NCI-H1105 (cell line): ENCODE measurements around the gene TEX10.

ENCODE experiments used
- DNase-seq: peaks from one replicate; lab custom pipeline; 2025; lab: John Stamatoyannopoulos, UW

The TEX10 gene

DNA sequence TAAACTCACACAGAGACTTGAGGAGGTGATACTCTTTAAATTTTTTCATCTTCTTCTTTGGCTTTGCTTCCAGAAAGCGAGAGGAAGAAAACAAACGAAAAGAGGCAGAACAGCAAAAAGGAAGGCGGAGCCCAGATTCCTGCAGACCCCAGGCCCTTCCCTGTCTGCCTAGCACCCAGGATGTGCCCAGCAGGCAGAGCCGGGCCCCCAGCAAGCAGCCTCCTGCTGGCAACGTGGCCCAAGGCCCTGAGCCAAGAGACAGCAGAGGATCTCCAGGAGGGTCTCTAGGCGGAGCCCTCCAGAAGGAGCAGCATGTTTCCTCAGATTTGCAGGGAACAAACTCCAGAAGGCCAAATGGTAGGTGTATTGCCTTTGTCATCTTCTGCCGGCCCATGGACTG, 68.5 kb downstream of the TEX10 start:
- DNase-seq = no peak

DNA sequence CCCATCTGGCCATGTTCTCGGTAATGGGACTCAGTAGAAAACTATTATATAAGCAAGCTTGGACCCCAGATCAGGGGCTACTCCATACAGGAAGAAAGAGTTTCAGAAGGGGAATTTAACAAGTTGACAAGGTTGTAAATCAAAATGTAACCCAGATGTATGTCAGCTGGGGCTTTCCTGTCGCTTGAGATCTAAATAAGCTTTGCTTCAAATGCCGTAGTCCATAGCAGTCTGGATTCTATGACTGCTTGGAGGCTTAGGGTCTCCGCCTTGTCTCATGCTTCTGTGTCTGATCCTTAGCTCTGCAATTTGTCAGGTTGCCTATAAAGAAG, 70.4 kb downstream of the TEX10 start:
- no peak for DNase-seq

- no peak for DNase-seq
Observed at GRCh38 chr9:100281676-100282387, 70.9 kb downstream of the TEX10 start.

DNA sequence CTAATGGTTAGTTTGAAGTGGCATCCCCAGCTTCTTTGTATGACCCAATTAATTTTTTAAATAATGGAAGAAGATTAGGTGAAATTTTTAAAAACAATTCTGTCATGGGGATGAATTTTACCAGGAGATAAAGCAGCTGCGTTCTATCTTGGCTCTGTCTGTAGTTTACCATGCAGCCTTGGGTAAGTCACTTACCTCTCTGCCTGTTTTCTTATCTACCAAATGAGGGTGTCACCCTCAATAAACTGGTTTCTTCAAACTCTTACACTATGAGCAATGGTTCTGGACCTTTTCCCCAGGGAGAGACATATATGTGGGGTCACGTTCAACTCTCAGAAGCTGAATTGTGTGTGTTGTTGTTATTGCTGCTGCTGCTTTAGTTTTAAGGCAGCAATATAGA, 71.7 kb downstream of the TEX10 start:
- no peak for DNase-seq

- no peak for DNase-seq
Observed at GRCh38 chr9:100277166-100277979, 75.4 kb downstream of the TEX10 start.

GRCh38 chr9:100269656-100270055, 83.1 kb downstream of the TEX10 start:
- no peak for DNase-seq

DNA sequence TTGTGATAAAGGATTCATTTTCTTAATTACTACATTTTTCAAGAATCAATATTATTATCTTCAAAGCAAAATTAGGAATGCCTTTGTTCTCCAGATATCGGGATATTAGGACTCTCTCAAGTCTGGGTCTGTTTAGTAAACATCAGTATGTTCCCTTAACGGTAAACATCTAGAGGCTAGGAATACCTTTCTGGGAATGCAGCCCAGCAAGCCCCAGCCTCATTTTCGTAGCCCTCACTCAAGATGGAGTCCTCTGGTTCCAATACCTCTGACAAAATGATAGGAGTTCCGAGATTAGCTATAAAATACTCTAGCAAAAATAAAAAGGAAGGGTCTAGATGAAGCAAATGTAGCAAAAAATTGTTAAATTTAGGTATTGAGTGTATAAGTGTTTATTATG, 84.5 kb downstream of the TEX10 start:
- no peak for DNase-seq

DNA sequence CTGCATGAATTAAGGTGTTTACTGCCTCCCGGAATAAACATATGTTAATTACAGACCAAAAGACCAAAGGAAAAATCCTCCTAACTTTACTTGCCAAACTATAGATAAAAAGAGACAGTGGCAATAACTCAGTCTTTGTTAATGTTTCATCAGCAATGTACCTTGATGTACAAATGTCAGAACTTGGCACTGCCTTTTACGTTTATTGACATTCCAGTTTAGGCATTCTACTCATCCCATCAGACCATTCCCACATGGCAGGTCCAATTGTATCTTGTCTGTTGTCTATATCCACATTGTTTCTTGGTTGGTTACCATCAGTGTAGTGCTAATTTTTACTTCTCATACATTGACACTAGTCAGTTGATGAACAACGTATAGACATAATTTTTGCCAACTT, 85.5 kb downstream of the TEX10 start:
- no peak for DNase-seq
